ENCODE measurements around the gene PDIA5. TPM values are rescaled to one million over a fixed set of nuclear protein-coding genes. Genes with fewer than 3 reads are reported as not detected.

The PDIA5 gene
- total RNA-seq, 3 donors from 2014 or later = 21.5 to 49.1 (median 22.0) TPM

- DNase-seq (no peak), ATAC-seq (no peak)
- Histone ChIP-seq H3K4me3 (no peak overlapping the region), H3K9me3 (no peaks in the 10 kb centered on the region), H3K4me1 (ENCODE audit: low read depth) (no peaks in the 10 kb centered on the region), H3K36me3 (ENCODE audit: low read depth) (no peaks in the 10 kb centered on the region)
- TF ChIP-seq, protein P1, sequence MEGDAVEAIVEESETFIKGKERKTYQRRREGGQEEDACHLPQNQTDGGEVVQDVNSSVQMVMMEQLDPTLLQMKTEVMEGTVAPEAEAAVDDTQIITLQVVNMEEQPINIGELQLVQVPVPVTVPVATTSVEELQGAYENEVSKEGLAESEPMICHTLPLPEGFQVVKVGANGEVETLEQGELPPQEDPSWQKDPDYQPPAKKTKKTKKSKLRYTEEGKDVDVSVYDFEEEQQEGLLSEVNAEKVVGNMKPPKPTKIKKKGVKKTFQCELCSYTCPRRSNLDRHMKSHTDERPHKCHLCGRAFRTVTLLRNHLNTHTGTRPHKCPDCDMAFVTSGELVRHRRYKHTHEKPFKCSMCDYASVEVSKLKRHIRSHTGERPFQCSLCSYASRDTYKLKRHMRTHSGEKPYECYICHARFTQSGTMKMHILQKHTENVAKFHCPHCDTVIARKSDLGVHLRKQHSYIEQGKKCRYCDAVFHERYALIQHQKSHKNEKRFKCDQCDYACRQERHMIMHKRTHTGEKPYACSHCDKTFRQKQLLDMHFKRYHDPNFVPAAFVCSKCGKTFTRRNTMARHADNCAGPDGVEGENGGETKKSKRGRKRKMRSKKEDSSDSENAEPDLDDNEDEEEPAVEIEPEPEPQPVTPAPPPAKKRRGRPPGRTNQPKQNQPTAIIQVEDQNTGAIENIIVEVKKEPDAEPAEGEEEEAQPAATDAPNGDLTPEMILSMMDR (IDR thresholded peaks at IDR 0.05) = no peak
- intact Hi-C loops (cut with DNase I, micrococcal nuclease) = no loop called here
Measured at GRCh38 chr3:123044981-123045763, 21.7 kb upstream of the PDIA5 start.

DNA sequence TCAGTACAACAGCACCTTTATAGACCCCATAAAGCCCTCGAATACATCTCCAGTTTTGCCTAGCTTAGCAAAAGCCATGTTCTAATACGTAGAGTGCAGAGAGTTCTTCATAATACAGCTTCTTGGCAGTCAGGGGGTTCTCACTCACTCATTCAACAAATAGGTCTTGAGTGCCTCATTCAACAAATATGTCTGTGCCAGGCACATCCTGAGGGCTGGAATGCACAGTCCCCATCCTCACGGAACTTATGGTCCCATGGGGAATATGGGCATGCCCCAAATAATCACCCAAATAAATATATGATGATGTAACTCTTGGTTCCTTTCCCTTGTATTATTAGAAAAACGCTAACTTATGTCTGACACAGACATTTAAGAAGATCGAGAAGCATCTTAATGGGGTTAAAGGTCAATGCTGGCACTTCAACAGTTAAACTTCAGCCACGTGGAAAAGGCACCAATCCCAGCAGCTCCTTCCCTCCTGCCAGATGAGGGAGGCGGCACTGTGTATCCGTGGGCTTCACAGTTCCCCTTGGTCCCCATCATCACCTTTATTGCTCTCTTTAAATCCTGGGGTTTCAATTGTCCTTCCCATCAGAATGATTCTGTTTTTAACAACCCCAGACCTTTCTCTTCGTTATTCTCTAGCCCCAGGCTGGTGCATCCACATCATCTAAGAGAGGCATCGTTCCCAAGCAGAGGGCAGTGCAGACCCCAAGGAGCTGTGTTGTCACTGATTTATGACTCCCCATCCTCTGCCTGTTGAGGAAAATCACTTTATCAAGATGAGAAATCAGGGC lies 20.4 kb upstream of the PDIA5 start:
- Histone ChIP-seq H3K4me3 (no peak overlapping the region), H3K36me3 (ENCODE audit: low read depth) (no peaks in the 10 kb centered on the region), H3K4me1 (ENCODE audit: low read depth) (no peaks in the 10 kb centered on the region), H3K9me3 (no peaks in the 10 kb centered on the region)
- TF ChIP-seq, protein P1 (IDR thresholded peaks at IDR 0.05) = no peak
- intact Hi-C loops (cut with DNase I, micrococcal nuclease) = no loop called here
- ATAC-seq (no peak), DNase-seq (no peak)

- Histone ChIP-seq H3K36me3 (ENCODE audit: low read depth) (no peaks in the 10 kb centered on the region), H3K4me1 (ENCODE audit: low read depth) (no peaks in the 10 kb centered on the region), H3K4me3 (no peak overlapping the region), H3K9me3 (no peaks in the 10 kb centered on the region)
- no peak for DNase-seq
- no peak for ATAC-seq
- intact Hi-C loops (cut with DNase I, micrococcal nuclease) = no loop called here
- TF ChIP-seq, protein P1 (IDR thresholded peaks at IDR 0.05) = no peak
Measured at GRCh38 chr3:123047062-123047319, 19.8 kb upstream of the PDIA5 start.

GRCh38 chr3:123048480-123049237 lies 18.2 kb upstream of the PDIA5 start:
- TF ChIP-seq, protein P1 (IDR thresholded peaks at IDR 0.05) = no peak
- ATAC-seq = no peak

DNA sequence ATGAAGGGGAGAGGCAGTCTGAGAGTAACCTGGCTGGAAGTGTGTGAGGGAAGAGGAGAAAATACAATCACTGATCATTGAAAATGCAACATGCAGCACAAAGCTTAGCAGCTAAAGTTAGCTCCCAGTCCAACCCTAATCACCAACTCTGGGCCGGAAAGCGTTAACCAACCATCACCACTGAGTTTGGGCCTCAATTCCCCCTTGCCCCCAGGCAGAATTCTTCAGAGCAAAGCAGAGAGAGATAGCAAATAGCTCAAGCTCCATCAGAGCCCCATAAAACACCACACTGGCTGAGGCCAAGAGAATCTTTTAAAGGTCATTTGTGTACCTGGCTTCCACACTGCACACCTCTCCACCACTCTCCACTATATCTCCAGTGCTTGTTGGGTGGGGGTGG lies 16.2 kb upstream of the PDIA5 start:
- Histone ChIP-seq H3K36me3 (ENCODE audit: low read depth) (no peaks in the 10 kb centered on the region), H3K4me1 (ENCODE audit: low read depth) (no peaks in the 10 kb centered on the region), H3K4me3 (no peak overlapping the region), H3K9me3 (no peaks in the 10 kb centered on the region)
- TF ChIP-seq, protein P1 (IDR thresholded peaks at IDR 0.05) = no peak
- intact Hi-C loops (cut with DNase I, micrococcal nuclease) = no loop called here
- DNase-seq = no peak
- ATAC-seq = no peak

More at GRCh38 chr3:123048480-123049237, 18.2 kb upstream of the PDIA5 start:
- Histone ChIP-seq H3K36me3 (ENCODE audit: low read depth) (no peaks in the 10 kb centered on the region), H3K9me3 (no peaks in the 10 kb centered on the region), H3K4me1 (ENCODE audit: low read depth) (no peaks in the 10 kb centered on the region), H3K4me3 (no peak overlapping the region)
- DNase-seq = no peak
- intact Hi-C loops (cut with DNase I, micrococcal nuclease) = no loop called here

Data from mucosa of descending colon (tissue), 3 donors.